Sigmoid colon (tissue), 7 donors: ENCODE results near the gene RNF13. TPM values are rescaled to one million over a fixed set of nuclear protein-coding genes. Genes with fewer than 3 reads are reported as not detected.

Source experiments
- DNase-seq: peaks from one replicate; pipeline ENCODE4 v3.0.0-alpha.2; 2019
- H3K27ac ChIP-seq, 4 donors: fragments of 200-600 bp; sonication (generic); one replicate each; pipeline ENCODE4 v1.5.1; 2016 to 2019; ENCODE audit warnings: mild to moderate bottlenecking in 1 of 4
- H3K27me3 ChIP-seq, 3 donors: fragments of 200-600 bp; sonication (generic); one replicate each; pipeline ENCODE4 v1.5.1; 2019; ENCODE audit warnings: mild to moderate bottlenecking in 1 of 3
- H3K36me3 ChIP-seq, 4 donors: fragments of 200-600 bp; sonication (generic); one replicate each; pipeline ENCODE4 v1.5.1; 2016 to 2019
- H3K4me1 ChIP-seq, 4 donors: fragments of 200-600 bp; sonication (generic); one replicate each; pipeline ENCODE4 v1.5.1; 2017 to 2019
- H3K4me3 ChIP-seq, 4 donors: fragments of 200-600 bp; sonication (generic); one replicate each; pipeline ENCODE4 v1.5.1; 2017 to 2019; ENCODE audit warnings: mild to moderate bottlenecking in 2 of 4, moderate library complexity in 1 of 4
- H3K9me3 ChIP-seq, 4 donors: fragments of 200-600 bp in 3 of 4; sonication (generic) in 3 of 4; one replicate each; pipeline versions ENCODE4 v1.5.1 to v1.6.1; 2013 to 2019
- EP300 ChIP-seq, 4 donors: sonication (generic); formaldehyde crosslinking; IDR thresholded peaks; one replicate each; pipeline ENCODE4 v1.6.1; 2017; ENCODE audit warnings: antibody characterized with exemption in 4 of 4
- POLR2A ChIP-seq, 2 donors: fragments of 450-650 bp; IDR thresholded peaks; one replicate each; pipeline ENCODE4 v1.6.1; 2016; ENCODE audit warnings: antibody characterized with exemption in 2 of 2, mild to moderate bottlenecking in 2 of 2, moderate library complexity in 2 of 2
- POLR2AphosphoS5 ChIP-seq, 4 donors: sonication (generic); formaldehyde crosslinking; IDR thresholded peaks; one replicate each; pipeline ENCODE4 v1.6.1; 2017; ENCODE audit warnings: antibody characterized with exemption in 4 of 4
- WGBS, 2 donors: extraction: QIAGEN DNeasy Blood & Tissue Kit; methylation state at CpG; one replicate each; pipeline ENCODE4 v1.1.7; 2013; 5-methylcytosine and 5-hydroxymethylcytosine counted together
- intact Hi-C: fragments of 100-400 bp; cut with DNase I; formaldehyde crosslinking; loops from one replicate; pipeline ENCODE4 v1.15.1; 2023
- polyA plus RNA-seq, 3 donors: library from polyadenylated mRNA; stranded (reverse); fragments of 200-250 nt; gene quantifications; one replicate each; pipeline ENCODE4 v1.2.3, GENCODE V29; 2013
- total RNA-seq, 4 donors: library from RNA; depleted of rRNA; stranded (reverse); fragments of >200 nt; gene quantifications; one replicate each; pipeline ENCODE4 v1.1.0, GENCODE V29; 2016
- TF ChIP-seq, protein P1 (sequence below), 4 experiments: fragments of 450-650 bp in 3 of 4; fragments of 200-600 bp in 1 of 4; IDR thresholded peaks; one replicate each; pipeline ENCODE4 v1.5.1; 2016 to 2019; ENCODE audit warnings: antibody characterized with exemption in 4 of 4, mild to moderate bottlenecking in 3 of 4, moderate library complexity in 2 of 4
- donor health status: healthy with polysubstance abuse.
- donor health status: Bipolar disorder and iron deficiency.
- donor health status: healthy.

The RNF13 gene
- total and polyA plus RNA-seq, 7 donors = 15.6 to 110 (median 78.3) TPM

DNA sequence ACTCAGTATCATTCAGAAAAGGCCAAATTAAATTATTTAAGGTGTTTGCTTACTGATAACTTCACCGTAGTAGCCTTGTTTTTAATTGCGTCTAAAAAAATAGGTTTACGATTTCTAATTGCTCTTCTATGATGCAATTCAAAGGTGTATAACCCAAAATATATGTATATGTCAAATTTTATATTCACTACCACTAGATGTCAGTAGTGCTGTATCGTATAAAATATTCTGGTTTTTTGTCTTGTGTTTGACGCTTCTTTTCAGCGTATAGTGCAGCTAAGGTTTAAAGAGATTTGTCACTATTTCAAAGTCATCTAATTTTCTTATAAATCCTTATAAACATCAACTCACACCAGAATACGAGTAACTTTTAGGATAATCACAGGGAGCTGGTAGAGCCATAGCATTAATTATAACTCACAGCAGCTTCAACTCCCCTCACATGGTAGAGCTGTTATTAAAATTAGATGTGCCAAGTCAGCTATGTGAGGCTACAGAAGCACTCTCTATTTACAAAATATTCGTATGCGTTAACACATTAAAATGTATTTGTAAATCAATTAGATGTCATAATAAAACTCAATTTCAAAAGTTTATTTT lies 154.2 kb downstream of the RNF13 start:
- H3K4me3 ChIP-seq = no peak overlapping the region

DNA sequence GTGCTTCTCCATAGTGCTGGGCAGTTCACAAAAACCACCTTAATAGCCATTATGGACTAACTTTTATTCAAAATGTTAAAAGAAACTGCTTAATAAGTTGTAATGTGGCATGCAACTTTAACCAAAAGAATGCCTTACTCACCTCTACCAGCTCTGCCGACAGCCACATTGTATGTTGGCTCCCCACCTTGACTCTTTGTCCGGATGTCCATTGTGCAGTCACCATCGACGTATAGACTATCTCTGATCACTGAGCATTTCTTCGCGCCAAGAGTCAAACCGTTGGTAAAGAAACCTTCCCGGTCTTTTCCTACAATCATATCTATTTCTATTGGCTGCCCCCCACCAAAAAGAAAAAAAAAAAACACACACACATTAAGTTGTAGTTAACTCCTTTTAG lies 155.2 kb downstream of the RNF13 start:
- no peak for TF ChIP-seq POLR2AphosphoS5 (IDR thresholded peaks at IDR 0.05)
- TF ChIP-seq, protein P1, sequence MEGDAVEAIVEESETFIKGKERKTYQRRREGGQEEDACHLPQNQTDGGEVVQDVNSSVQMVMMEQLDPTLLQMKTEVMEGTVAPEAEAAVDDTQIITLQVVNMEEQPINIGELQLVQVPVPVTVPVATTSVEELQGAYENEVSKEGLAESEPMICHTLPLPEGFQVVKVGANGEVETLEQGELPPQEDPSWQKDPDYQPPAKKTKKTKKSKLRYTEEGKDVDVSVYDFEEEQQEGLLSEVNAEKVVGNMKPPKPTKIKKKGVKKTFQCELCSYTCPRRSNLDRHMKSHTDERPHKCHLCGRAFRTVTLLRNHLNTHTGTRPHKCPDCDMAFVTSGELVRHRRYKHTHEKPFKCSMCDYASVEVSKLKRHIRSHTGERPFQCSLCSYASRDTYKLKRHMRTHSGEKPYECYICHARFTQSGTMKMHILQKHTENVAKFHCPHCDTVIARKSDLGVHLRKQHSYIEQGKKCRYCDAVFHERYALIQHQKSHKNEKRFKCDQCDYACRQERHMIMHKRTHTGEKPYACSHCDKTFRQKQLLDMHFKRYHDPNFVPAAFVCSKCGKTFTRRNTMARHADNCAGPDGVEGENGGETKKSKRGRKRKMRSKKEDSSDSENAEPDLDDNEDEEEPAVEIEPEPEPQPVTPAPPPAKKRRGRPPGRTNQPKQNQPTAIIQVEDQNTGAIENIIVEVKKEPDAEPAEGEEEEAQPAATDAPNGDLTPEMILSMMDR (IDR thresholded peaks at IDR 0.05) = no peak
- TF ChIP-seq EP300 (IDR thresholded peaks at IDR 0.05) = no peak
- TF ChIP-seq POLR2A (IDR thresholded peaks at IDR 0.05) = no peak
- Histone ChIP-seq H3K27me3 (no peaks in the 10 kb centered on the region), H3K36me3 (peaks cover 0 to 10% (median 0%) of the 10 kb centered on the region in 4 donors), H3K4me3 (no peak overlapping the region), H3K4me1 (peaks cover 0 to 61% (median 36%) of the 10 kb centered on the region in 4 donors), H3K27ac (peak overlapping the region; percentile 92 to 98 (median 97)), H3K9me3 (no peaks in the 10 kb centered on the region)
- intact Hi-C loops = loop anchor here (5.0 kb wide), 1 partner anchor 529 kb away; no protein-coding TSS in a partner anchor
- no peak for DNase-seq
- WGBS, 2 donors = 87 to 89% methylated on average over 8 of the region's 8 CpGs

More for the DNA sequence above, 154.2 kb downstream of the RNF13 start:
- 17 to 30% methylated on average over 9 of the region's 9 CpGs for WGBS, 2 donors
- no peaks in the 10 kb centered on the region for H3K9me3 ChIP-seq
- DNase-seq = no peak
- intact Hi-C loops = loop anchor here (2.0 to 5.0 kb wide), 2 partner anchors 254 to 530 kb away; no protein-coding TSS in a partner anchor
- no peaks in the 10 kb centered on the region for H3K27me3 ChIP-seq
- H3K36me3 ChIP-seq = peaks cover 0 to 10% (median 0%) of the 10 kb centered on the region in 4 donors
- H3K4me1 ChIP-seq = peaks cover 0 to 59% (median 35%) of the 10 kb centered on the region in 4 donors
- H3K27ac ChIP-seq = peak overlapping the region in 3 of 4 donors; percentile 96 to 98 (median 98)
- TF ChIP-seq POLR2A (IDR thresholded peaks at IDR 0.05) = no peak
- TF ChIP-seq, protein P1 (IDR thresholded peaks at IDR 0.05) = peak; percentile 34 to 55 (median 52)

DNA sequence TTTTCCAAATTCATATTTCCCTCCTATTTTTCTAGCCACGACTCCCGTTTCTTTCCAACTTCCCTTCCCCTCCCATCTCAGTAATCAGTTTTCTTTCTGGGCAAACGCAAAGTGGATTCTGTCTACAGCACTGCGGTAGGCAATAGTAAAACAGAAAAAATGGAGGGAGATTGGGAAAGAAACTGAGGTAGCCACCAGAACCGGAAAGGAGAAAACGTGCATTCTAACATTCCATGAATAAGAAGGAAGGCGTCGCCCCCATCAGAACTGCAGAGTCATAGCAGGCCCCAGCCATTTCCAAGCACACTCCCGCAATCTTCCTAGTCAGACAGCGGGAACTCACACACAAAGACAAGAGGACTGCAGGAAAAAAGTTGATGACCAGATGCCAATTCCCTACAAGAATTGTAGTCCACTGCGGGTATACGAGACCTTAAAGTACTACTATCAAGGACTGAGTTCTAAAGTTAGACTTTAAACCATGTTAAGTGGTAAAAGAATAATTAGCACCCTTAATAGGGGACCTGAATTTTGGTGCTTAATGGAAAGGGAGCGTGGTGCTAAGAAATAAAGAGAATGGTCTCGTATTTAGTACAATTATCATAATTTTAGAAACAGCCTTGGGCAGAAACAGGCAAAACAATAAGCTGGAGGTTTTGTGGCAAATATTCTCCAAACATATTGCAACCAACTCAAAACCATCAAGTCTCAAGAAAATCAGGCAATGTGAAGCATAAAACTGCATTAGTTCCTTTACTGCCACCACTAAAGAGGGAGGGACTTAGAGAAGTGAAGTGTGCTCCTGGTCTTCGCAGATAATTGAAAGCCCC lies 156.3 kb downstream of the RNF13 start:
- H3K9me3 ChIP-seq = no peaks in the 10 kb centered on the region
- H3K27ac ChIP-seq = peak overlapping the region; percentile 92 to 98 (median 97)
- H3K4me3 ChIP-seq = peak overlapping the region; percentile 79 to 98 (median 86)
- TF ChIP-seq POLR2AphosphoS5 (IDR thresholded peaks at IDR 0.05) (peak in 3 of 4 donors; percentile 5 to 36 (median 8)), POLR2A (IDR thresholded peaks at IDR 0.05) (no peak)
- no peaks in the 10 kb centered on the region for H3K27me3 ChIP-seq
- H3K36me3 ChIP-seq = peaks cover 0 to 10% (median 0%) of the 10 kb centered on the region in 4 donors
- peaks cover 0 to 55% (median 30%) of the 10 kb centered on the region in 4 donors for H3K4me1 ChIP-seq
- intact Hi-C loops = loop anchor here (5.0 kb wide), 1 partner anchor 528 kb away; no protein-coding TSS in a partner anchor
- WGBS, 2 donors = 12 to 46% methylated on average over 15 of the region's 15 CpGs
- DNase-seq = peak; percentile 74

DNA sequence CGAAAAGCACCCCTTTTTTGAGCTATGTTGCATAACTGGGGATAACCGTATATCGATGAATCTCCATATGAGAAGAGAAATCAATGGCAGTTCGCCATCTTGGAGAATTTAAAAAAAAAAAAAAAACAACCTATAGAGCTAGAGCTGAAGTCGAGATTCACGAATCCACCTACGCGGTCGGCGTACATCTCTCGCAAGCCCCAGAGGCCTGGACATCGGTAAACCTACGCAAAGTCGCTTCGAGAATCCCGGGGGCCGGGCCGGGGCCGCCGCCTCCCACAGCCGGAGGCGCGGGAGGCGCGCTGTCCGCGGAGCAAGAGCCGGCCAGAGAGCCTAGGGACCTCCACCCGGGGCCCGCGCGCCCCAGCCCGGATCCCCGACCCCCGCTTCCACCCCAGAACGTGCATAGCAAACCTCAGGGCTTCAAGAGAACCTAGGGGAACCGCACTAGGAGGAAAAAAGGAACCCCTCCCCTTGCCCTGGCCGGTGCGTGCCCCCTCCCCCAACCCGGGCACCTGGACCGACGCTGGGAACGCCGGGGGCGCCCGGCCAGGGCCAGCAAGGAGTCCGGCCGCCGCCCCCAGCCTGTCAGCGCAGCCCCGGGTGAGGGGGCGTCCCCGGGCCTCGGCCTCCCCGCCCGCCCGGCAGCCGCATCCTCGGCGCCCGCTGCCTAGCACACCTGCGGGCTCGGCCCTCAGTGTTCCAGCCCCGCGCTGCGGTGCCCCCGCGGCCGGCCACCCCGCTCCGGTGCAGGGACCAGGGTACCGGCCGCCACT lies 157.1 kb downstream of the RNF13 start:
- intact Hi-C loops = loop anchor here (1.0 to 5.0 kb wide), 5 partner anchors 113 to 577 kb away; partner anchors contain the start of genes EIF2A, SERP1 and TSC22D2
- Histone ChIP-seq H3K27ac (peak overlapping the region; percentile 92 to 98 (median 97)), H3K4me1 (peaks cover 0 to 47% (median 25%) of the 10 kb centered on the region in 4 donors), H3K27me3 (no peaks in the 10 kb centered on the region), H3K36me3 (peaks cover 0 to 10% (median 0%) of the 10 kb centered on the region in 4 donors), H3K9me3 (no peaks in the 10 kb centered on the region), H3K4me3 (peak overlapping the region; percentile 79 to 98 (median 86))
- TF ChIP-seq POLR2A (IDR thresholded peaks at IDR 0.05) (peak in 1 of 2 donors; percentile 41), POLR2AphosphoS5 (IDR thresholded peaks at IDR 0.05) (peak in 2 of 4 donors; percentile 16 to 48)
- TF ChIP-seq, protein P1 (IDR thresholded peaks at IDR 0.05) = no peak
- peak; percentile 94 for DNase-seq
- WGBS, 2 donors = 1% methylated on average over 73 of the region's 73 CpGs
